TTC549 (cell line): ENCODE measurements around the gene AFG1L.
"Not testable (repeated sequence)": the region's sequence is repeated elsewhere in the genome, so short reads cannot be mapped to it uniquely, and the experiment has no call there.

ENCODE experiments used
- FAIRE-seq: peaks from 2 replicates; lab custom pipeline; 2012; peaks lifted over from hg19 to GRCh38; lab: Jason Lieb, UNC

AFG1L gene

DNA sequence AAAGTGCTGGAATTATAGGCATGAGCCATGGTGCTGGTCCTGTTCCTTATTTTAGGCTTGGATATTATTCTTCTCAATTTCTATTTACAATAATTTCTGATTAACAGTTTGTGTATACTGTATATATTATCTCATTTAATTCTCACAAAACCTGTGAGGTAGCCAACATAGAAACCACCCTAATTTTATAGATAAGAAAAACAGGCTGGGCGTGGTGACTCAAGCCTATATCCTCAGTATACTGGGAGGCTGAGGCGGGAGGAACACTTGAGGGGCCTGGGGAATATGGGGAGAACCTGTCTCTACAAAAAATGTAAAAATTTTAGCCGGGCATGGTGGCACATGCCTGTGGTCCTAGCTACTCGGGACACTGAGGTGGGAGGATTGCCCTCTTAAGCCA, 3.8 kb upstream of the AFG1L start:
- no peak for FAIRE-seq

DNA sequence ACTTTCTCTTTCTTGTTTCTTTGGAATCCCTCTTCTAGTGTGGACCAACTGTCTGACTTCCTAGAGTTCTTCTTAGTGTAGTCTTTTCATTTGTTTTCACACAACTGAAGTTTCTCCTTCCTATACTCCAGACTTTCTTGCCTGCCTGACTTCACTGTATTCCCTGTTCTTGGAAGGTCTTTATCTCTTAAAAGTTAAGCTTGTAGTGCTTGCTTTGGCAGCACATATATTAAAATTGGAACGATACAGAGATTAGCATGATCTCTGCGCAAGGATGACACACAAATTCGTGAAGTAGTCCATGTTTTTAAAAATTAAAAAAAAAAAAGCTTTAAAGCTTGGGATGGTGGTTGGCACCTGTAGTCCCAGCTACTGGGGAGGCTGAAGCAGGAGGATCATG, 2.3 kb upstream of the AFG1L start:
- not testable (repeated sequence) for FAIRE-seq

DNA sequence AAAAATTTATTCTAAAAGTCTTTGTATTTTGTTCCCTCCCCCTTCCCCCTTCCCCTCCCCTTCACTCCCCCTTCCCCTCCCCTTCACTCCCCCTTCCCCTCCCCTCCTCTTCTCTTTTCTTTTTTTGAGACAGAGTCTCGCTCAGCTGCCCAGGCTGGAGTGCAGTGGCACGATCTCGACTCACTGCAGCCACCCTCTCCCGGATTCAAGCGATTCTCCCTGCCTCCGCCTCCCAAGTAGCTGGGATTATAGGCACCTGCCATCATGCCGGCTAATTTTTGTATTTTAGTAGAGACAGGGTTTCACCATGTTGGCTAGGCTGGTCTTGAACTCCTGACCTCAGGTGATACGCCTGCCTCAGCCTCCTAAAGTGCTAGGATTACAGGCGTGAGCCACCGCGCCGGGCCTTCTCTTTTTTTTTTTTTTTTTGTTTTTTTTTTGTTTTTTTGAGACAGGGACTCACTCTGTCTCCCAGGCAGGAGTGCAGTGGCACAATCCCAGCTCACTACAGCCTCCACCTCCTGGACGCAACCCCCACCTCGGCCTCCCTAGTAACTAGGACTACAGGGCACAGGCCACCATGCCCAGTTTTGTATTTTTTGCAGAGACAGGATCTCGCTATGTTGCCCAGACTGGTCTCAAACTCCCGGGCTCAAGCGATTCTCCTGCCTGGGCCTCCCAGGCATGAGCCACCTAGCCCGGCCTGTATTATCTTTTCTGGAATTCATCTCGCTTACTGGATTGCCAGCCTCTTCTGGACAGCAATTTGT, 1.1 kb upstream of the AFG1L start:
- no peak for FAIRE-seq

DNA sequence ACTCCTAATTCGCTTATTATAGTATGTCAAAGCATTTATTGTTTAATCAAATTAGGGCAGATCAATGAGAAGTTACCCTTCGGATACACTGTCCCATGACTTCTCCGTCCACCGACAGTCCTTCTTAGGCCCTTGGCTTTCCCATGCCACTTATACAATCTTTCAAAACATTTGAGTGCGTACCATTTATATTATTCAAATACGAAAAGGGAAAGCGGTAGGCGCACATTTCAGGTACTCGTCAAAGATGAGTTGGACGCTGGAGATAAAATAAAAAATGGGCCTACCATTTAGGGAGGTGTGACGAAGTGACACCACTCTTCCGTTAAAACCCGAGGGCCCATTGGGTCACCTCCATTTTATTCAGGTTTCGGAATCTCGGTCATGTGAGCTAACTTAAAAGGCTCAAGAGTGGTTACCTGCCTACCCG, 542 bp upstream of the AFG1L start:
- FAIRE-seq = no peak

DNA sequence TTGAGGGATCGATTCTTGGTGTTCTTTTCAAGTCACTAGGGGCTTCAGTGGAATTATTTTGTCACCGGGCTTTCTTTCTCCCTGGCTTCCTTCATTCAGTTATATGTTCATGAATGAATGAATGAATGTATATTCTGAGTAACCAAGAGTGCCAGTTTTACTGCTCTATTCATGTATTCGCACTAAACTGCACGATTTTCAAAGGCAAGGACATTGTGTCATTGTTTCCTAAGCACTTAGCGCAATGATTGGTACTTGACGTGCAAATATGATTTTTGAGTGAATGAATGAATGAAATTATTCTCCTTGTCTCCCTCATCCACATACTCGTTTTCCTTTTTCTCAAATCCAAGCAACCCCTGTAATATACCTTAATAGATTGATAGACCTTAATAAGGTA, 822 bp downstream of the AFG1L start:
- no peak for FAIRE-seq

DNA sequence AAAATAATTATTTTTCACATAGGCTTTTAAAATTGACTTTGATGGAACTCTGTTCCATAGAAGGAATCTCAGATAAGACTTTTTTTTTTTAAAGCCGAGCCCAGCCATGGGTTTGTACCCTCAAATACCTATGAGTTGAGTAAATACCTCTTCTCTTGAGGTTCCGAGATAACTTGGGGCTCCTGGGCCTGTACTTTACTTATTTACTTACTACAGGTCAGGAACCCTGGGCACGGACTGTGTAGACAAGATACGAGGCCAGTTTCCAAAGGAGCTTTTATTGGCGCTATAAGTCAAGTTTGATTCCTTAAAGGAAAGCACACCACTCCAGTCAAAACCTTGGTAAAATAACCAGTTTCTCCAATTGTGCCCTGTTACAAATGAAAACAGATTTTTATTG, 7.5 kb downstream of the AFG1L start:
- FAIRE-seq = no peak

DNA sequence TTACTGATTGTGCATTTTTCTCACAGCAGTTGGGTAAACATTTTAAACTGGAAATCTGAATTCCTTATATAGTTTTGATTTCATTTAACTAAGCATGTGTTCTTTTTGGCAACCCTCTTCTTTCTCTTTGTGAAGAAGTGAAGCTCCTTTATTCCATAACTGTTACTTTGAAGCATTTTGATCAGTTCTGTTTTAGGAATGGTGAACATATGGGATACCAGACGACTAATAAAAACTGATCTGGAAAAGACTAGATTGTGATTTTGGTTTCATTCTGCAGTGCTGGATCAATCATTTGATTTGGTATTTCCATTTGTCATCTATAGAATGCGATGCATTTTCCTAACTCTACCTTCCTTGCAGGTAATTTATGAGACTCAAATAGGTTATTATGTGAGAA, 9.8 kb downstream of the AFG1L start:
- FAIRE-seq = no peak

DNA sequence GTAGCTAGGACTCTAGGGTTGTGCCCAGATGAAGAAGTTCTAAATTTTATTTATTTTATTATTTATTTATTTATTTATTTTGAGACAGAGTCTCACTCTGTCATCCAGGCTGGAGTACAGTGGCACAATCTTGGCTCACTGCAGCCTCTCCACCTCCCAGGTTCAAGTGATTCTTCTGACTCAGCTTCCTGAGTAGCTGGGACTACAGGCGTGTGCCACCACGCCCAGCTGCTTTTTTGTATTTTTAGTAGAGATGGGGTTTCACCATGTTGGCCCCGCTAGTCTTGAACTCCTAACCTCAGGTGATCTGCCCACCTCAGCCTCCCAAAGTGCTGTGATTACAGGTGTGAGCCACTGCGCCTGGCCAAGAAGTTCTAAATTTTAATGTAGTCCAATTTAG, 13.8 kb downstream of the AFG1L start:
- FAIRE-seq = not testable (repeated sequence)

DNA sequence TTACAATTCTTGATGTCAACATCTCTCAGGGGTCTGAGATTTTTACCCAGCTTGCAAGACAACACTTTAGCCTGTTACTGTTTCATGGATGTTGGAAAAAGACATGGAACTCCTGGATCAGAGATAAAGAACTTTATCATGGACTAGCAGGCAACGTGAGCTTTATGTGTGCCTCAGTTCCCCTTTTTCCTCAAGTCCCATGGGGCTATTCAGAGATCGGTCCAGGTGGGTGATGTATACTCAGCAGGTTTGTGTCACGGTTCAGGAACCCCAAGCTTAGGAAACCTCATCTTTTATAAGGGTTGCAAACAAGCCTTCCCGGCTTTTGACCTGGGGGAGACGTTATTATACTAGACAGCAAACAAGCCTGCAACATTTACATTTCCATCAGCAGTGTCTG, 15.0 kb downstream of the AFG1L start:
- FAIRE-seq = no peak

DNA sequence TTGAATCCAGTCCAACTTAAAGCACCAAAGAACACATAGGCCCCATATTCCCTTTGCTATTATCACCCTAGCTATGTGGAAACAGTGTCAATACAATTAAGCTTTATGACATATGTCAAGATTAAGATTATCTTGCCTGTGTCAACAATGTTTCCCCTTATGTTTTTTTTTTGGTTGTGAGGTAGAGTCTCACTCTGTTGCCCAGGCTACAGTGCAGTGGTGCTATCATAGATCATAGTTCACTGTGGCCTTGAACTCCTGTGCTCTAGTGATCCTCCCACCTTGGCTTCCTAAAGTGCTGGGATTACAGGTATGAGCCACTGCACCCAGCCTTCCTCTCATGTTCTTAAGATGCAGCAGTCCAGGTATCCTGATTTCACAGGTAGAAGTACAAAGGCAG, 17.8 kb downstream of the AFG1L start:
- no peak for FAIRE-seq

DNA sequence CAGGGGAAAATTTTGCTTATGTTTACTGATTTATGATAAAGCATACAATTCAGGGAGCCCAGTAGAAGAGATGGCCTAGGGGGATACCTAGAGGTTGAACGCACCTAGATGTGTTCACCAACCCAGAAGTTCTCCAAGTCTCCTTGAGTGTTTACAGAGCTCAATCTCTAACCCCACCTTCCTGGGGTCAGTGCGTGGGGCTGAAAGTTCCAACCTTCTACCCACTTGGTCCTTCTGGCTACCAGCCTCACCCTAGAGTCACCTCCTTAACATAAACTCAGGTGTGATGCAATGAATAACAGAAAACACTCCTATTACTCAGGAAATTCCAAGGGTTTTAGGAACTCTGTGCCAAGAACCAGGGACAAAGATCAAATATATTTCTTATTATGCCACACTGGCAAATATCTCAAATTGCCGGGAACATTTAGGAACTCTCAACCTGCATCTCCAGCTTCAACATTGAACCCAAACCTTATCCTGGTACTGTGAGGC, 26.4 kb downstream of the AFG1L start:
- no peak for FAIRE-seq

DNA sequence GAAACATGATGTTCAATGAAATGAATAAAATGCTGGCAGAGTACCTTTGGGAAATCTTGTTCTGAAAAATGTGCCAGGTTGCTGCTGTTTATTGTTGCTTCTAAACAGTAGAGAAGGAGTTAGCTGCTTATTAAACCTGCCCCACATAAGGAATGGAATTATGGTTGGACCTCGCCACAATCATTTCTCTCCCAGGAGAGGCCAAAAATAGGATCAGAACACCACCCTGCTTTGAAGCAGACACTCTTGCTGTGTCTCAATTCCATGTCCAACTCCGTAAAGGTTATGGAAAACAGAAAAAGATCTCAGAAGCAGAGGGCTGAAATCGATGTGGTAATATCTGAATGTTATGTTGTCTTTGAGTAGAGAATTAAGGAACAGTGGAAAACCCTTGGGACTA, 27.9 kb downstream of the AFG1L start:
- FAIRE-seq = no peak

DNA sequence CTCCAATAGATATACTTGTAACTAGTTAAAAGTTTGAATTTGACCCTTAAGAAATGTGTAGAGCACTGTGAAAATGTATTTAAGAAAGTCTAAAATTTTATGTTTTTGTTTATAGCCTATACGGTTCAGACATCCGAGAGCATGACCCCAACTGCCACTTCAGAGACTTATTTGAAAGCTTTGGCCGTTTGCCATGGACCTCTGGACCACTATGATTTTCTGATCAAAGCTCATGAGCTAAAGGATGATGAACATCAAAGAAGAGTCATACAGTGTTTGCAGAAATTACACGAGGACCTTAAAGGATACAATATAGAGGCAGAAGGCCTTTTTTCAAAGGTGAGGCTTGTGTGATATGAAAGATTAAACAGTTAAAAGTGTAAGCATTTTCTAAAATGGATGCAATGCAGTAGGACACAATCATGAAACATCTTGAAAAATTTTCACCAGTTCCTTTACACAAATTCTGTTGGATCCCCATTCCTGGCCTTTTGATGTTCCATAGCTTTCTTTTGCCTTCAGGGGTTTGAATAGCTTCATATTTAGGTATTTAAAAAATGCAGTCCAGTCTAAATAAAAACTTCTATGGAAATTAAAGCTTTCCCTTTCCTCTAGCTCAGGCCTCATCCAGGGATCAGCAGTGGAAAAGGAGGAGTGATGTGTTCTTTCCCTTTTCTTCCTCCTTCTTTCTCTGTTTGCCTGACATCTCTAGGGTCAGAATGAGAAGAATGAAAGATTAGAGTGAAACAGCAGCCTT, 29.0 kb downstream of the AFG1L start:
- FAIRE-seq = no peak

DNA sequence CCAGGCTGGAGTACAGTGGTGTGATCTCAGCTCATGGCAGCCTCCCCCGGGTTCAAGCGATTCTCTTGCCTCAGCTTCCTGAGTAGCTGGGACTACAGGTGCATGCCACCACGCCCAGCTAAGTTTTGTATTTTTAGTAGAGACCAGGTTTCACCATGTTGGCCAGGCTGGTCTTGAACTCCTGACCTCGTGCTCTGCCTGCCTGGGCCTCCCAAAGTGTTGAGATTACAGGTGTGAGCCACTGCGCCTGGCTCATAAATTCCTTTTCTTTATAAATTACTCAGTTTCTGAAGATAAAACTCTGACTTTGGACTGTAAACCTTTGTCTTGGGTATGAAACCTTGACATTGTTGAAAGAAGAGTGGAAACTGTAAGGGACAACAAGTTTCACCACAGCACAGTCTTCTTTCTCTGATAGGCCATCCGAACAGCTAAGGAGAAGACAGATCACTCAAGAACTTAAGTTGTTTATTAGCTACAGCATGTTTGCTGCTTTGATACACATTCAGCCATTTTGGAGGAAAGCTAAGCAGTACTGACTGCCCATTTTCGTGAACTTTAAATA, 35.4 kb downstream of the AFG1L start:
- FAIRE-seq = not testable (repeated sequence)

DNA sequence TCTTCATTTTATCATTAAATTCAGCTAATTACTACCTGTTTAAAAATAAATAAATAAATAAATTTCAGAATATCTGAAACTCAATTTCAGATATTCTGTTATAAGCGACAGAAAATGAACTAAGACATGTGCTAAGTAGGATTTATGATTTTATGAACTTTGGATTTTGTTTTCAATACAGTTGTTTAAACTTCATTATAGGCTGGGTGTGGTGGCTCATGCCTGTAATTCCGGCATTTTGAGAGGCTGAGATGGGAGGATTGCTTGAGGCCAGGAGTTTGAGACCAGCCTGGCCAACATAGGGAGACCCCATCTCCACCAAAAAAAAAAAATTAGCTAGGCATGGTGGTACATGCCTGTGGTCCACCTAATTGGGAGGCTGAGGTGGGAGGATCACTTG, 36.0 kb downstream of the AFG1L start:
- FAIRE-seq = no peak

DNA sequence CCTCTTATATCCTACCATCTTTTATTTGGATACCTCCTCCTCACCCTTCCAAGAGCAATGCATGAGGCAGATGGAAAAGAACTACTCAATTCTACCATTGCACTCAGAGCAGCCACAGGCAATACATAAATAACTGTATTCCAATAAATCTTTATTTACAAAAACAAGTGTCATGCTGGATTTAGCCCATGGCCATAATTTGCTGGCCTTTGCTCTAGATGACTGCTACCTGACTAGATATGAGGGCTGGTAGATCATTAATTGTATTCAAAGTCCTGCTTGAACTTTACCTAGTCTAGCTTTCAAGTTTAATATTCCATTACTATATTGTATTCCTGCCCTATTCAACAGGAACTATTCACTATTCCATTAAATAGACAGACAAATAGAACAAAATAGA, 37.1 kb downstream of the AFG1L start:
- FAIRE-seq = no peak

DNA sequence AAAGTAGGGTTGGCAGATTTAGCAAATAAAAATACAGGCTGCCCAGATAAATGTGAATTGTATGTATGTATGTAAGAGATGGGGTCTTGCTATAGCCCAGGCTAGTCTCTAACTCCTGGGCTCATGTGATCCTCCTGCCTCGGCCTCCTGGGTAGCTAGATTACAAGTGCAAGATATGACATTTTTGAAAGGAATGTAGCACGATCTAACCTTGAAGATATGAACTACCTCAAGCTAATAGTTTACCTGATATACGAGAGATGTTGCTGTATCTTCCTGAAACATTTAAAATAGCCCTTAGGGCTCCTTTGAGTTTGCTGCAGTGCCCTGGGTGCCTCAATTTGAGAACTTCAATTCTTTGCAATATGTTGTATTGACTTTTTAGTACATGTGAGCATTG, 42.1 kb downstream of the AFG1L start:
- no peak for FAIRE-seq

DNA sequence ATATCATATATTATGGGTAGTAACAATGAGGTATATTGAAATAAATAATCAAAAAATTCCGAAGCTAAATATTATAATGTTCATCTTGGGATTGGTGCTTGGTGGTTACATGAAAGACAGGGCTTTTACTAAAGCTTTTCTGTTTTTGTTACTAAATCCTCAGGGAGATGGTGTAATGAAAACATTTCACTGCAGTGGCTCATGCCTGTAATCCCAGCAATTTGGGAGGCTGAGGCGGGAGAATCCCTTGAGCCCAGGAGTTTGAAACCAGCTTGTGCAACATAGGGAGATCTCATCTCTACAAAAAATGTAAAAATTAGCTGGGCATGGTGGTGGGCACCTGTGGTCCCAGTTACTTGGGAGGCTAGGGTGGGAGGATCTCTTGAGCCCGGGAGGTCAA, 42.9 kb downstream of the AFG1L start:
- FAIRE-seq = no peak

DNA sequence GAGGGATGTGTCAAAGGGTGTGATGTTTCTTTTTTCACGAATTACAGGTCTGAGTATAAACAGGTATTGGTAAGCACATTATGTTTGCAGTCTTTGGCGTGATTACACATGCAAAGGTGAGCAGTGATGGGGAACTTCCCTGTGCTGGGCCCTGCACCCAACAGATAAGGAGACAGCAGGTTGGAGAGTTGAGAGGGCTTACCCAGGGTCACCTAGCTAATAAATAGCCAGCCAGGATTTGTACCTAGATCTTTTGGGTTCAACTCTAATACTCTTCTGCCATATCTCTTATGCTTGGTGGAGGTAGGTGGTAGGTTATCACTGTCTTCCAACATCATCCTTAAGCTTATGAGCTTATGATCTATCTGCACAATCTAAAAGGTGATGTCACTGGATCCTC, 46.5 kb downstream of the AFG1L start:
- FAIRE-seq = no peak

DNA sequence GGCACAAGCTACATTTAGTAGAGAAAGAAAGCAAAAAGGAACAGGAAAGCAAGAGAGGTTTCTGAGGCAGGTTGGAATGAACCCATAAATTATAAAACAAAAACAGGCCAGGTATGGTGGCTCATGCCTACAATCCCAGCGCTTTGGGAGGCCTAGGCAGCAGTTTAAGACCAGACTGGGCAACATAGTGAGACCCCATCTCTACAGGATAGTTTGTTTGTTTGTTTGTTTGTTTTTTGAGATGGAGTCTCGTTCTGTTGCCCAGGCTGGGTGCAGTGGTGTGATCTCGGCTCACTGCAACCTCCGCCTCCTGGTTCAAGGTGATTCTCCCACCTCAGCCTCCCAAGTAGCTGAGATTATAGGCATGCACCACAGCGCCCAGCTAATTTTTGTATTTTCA, 49.0 kb downstream of the AFG1L start:
- FAIRE-seq = no peak

DNA sequence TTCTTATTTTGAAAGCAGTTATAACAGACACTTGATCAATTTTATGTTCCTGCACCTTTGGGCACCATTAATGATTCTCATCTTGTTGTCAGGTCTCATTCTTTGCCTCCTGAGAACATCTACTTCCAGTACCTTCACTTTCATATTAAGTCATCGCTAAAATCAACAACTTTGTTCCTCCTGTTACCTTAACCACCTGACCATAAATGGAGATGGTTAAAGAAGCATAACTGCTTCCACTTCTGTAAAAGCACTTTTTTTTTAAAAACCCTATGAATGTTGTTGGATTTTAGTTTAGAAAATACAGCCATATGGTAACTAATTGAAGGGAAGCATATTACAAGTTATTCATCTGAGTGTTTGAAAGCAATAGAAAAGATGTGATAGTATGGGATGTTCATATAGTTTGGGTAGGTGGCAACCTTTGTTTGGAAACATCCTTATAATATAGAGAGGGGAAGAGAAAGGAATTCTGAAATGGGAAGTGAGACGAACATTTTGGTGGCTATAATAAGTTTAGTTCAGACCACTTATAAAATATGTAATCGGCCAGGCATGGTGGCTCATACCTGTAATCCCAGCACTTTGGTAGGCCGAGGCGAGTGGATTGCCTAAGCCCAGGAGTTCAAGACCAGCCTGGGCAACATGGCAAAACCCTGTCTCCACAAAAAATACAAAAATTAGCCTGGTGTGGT, 53.9 kb downstream of the AFG1L start:
- no peak for FAIRE-seq

DNA sequence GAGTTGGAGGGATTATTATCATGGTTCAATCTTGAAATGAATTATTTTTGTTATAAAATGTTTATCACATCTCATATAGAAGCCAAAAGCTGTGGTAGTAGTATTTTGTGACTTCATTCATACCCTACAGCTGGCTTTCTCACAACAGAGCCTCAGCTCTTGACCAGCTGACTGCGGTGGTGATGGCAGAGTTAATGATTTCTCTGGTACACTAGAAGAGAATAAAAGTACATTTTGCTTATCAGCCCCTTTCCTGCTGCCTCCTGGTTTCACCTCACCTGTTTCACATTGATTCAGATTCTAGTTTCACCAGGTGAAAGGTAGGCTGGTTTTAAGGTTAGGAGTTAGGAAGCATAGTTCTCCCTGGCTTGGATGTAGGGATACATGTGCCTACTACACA, 55.7 kb downstream of the AFG1L start:
- no peak for FAIRE-seq

DNA sequence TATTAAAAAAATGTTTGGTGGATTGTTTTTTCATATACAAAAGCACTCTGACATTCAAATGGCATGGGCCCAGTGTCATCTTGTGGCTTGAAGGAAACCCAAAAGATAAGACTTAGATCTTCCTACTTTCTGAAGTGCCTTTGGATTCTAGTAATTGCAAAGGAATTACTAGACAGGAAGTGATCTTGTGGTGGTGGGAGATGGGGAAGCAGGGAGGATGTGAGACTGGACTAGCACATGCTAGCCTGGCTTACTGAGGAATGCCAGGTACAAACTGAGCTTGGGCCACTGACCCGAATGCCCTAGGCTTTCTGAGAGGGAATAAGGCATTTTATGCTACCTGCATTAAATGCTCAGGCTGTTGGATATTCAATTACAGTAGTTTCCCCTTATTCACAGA, 59.0 kb downstream of the AFG1L start:
- FAIRE-seq = no peak
